Astrocyte (in vitro differentiated cells and primary cell): ENCODE data around the gene FECH. TPM values are rescaled to one million over a fixed set of nuclear protein-coding genes. Genes with fewer than 3 reads are reported as not detected.

Source experiments
- DNase-seq: peaks from one replicate; pipeline ENCODE4 v3.0.0-alpha.2; 2010; ENCODE audit warnings: low read depth
- FAIRE-seq: peaks from 2 replicates; lab custom pipeline; 2011; peaks lifted over from hg19 to GRCh38; lab: Jason Lieb, UNC
- H2AFZ ChIP-seq: 2 replicates; pipeline ENCODE4 v1.6.0; 2012; ENCODE audit warnings: low read depth, low read length, inconsistent platforms
- H3K27ac ChIP-seq: 2 replicates; pipeline ENCODE4 v1.5.1; 2011; ENCODE audit warnings: low read depth, low read length, inconsistent platforms
- H3K27me3 ChIP-seq: 2 replicates; pipeline ENCODE4 v1.6.0; 2011; ENCODE audit warnings: low read length, inconsistent platforms; ENCODE audit not compliant: insufficient read depth
- H3K36me3 ChIP-seq: 2 replicates; pipeline ENCODE4 v1.5.1; 2011; ENCODE audit warnings: low read length, inconsistent platforms; ENCODE audit not compliant: insufficient read depth
- H3K4me1 ChIP-seq: 2 replicates; pipeline ENCODE4 v1.5.1; 2011; ENCODE audit warnings: low read length, inconsistent platforms; ENCODE audit not compliant: insufficient read depth
- H3K4me2 ChIP-seq: 2 replicates; pipeline ENCODE4 v1.6.0; 2012; ENCODE audit warnings: low read length, inconsistent platforms
- H3K4me3 ChIP-seq: 2 replicates; pipeline ENCODE4 v1.5.1; 2011; ENCODE audit warnings: low read depth, mild to moderate bottlenecking, low read length, inconsistent platforms; ENCODE audit not compliant: insufficient read depth
- H3K79me2 ChIP-seq: 2 replicates; pipeline ENCODE4 v1.6.0; 2012; ENCODE audit warnings: mild to moderate bottlenecking, low read length, inconsistent platforms; ENCODE audit not compliant: insufficient read depth
- H3K9ac ChIP-seq: 2 replicates; pipeline ENCODE4 v1.6.0; 2012; ENCODE audit warnings: mild to moderate bottlenecking, low read length, inconsistent platforms
- H3K9me3 ChIP-seq: 2 replicates; pipeline ENCODE4 v1.5.1; 2012; ENCODE audit warnings: low read depth, mild to moderate bottlenecking, low read length, inconsistent platforms; ENCODE audit not compliant: insufficient read depth
- H4K20me1 ChIP-seq: 2 replicates; pipeline ENCODE4 v1.6.0; 2012; ENCODE audit warnings: low read length, inconsistent platforms; ENCODE audit not compliant: insufficient read depth
- H3K27ac Mint-ChIP-seq: one replicate; pipeline ENCODE4 v1.8.0; 2021; ENCODE audit warnings: mild to moderate bottlenecking, mixed read lengths; ENCODE audit not compliant: unreplicated experiment
- H3K27me3 Mint-ChIP-seq: one replicate; pipeline ENCODE4 v1.8.0; 2021; ENCODE audit warnings: low read depth, mixed read lengths; ENCODE audit not compliant: unreplicated experiment
- H3K36me3 Mint-ChIP-seq: one replicate; pipeline ENCODE4 v1.8.0; 2021; ENCODE audit warnings: low read depth, mixed read lengths; ENCODE audit not compliant: unreplicated experiment
- H3K4me1 Mint-ChIP-seq: one replicate; pipeline ENCODE4 v1.8.0; 2021; ENCODE audit warnings: low read depth, mixed read lengths; ENCODE audit not compliant: unreplicated experiment
- H3K4me3 Mint-ChIP-seq: one replicate; pipeline ENCODE4 v1.8.0; 2021; ENCODE audit warnings: mild to moderate bottlenecking, moderate library complexity, mixed read lengths; ENCODE audit not compliant: unreplicated experiment
- H3K9me3 Mint-ChIP-seq: one replicate; pipeline ENCODE4 v1.8.0; 2021; ENCODE audit warnings: mild to moderate bottlenecking, mixed read lengths; ENCODE audit not compliant: unreplicated experiment
- EZH2 ChIP-seq: IDR thresholded peaks from 2 replicates; pipeline ENCODE4 v1.6.1; 2012; ENCODE audit warnings: mild to moderate bottlenecking, low read length, inconsistent platforms; ENCODE audit not compliant: insufficient read depth
- total RNA-seq: library from RNA; stranded (reverse); gene quantifications from 2 replicates; pipeline ENCODE4 v1.2.1, GENCODE V29; 2021
- TF ChIP-seq, protein P1 (sequence below): IDR thresholded peaks from 2 replicates; pipeline ENCODE4 v1.5.1; 2011; ENCODE audit warnings: low read depth, mild to moderate bottlenecking, inconsistent platforms, low read length, moderate library complexity; ENCODE audit not compliant: insufficient read depth

Gene FECH
- total RNA-seq, 1 donor from 2014 or later = 25.1 TPM

DNA sequence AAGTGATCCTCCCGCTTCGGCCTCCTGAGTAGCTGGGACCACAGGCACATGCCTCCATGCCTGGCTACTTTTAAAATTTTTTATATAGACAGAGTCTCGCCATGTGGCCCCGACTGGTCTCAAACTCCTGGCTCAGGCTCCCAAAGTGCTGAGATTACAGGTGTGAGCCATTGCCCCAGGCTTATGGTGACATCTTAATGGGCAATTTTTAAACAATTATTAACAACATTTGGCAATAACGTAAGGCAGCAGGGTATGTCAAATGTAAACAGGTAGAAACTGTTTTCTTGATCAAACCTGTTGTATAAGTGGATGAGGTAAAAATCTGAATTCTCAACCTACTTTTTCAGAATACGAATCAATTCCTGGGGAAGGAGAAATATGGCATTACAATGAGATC is 11.0 kb downstream of the FECH start:
- no peak overlapping the region for H3K4me3 ChIP-seq
- peaks cover 20% of the 10 kb centered on the region for H3K36me3 Mint-ChIP-seq
- no peaks in the 10 kb centered on the region for H3K4me1 ChIP-seq
- no peaks in the 10 kb centered on the region for H3K9me3 ChIP-seq
- no peaks in the 10 kb centered on the region for H3K79me2 ChIP-seq
- H3K36me3 ChIP-seq = peaks cover 19% of the 10 kb centered on the region
- no peak overlapping the region for H2AFZ ChIP-seq
- FAIRE-seq (no peak), DNase-seq (no peak)
- no peaks in the 10 kb centered on the region for H3K27me3 ChIP-seq
- no peak overlapping the region for H3K4me3 Mint-ChIP-seq
- H3K27me3 Mint-ChIP-seq = no peaks in the 10 kb centered on the region
- TF ChIP-seq EZH2 = no peak
- TF ChIP-seq, protein P1, sequence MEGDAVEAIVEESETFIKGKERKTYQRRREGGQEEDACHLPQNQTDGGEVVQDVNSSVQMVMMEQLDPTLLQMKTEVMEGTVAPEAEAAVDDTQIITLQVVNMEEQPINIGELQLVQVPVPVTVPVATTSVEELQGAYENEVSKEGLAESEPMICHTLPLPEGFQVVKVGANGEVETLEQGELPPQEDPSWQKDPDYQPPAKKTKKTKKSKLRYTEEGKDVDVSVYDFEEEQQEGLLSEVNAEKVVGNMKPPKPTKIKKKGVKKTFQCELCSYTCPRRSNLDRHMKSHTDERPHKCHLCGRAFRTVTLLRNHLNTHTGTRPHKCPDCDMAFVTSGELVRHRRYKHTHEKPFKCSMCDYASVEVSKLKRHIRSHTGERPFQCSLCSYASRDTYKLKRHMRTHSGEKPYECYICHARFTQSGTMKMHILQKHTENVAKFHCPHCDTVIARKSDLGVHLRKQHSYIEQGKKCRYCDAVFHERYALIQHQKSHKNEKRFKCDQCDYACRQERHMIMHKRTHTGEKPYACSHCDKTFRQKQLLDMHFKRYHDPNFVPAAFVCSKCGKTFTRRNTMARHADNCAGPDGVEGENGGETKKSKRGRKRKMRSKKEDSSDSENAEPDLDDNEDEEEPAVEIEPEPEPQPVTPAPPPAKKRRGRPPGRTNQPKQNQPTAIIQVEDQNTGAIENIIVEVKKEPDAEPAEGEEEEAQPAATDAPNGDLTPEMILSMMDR = no peak
- H3K4me2 ChIP-seq = no peak overlapping the region
- no peaks in the 10 kb centered on the region for H3K4me1 Mint-ChIP-seq
- no peak overlapping the region for H3K27ac Mint-ChIP-seq
- H3K9me3 Mint-ChIP-seq = no peaks in the 10 kb centered on the region
- H3K9ac ChIP-seq = no peak overlapping the region
- no peak overlapping the region for H3K27ac ChIP-seq
- H4K20me1 ChIP-seq = peaks cover 9% of the 10 kb centered on the region

DNA sequence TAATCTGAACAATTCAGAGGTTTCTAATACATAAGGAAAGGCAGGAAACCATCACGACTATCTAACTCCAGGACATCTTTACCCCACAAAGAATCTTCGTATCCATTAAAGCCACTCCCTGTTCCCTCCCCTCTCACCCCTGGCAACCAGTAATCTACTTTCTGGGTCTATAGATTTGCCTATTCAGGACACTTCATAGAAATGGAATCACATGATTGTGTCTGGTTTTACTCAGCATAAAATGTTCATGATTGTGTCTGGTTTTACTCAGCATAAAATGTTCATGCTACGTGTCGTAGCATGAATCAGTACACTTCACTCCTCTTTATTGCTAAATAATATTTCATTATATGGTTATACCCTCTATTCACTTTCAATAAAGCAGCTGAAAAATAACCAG is 11.6 kb downstream of the FECH start:
- no peak overlapping the region for H3K4me2 ChIP-seq
- H3K27me3 ChIP-seq = no peaks in the 10 kb centered on the region
- H3K4me1 ChIP-seq = no peaks in the 10 kb centered on the region
- H3K9me3 ChIP-seq = no peaks in the 10 kb centered on the region
- no peak overlapping the region for H3K4me3 ChIP-seq
- no peaks in the 10 kb centered on the region for H3K79me2 ChIP-seq
- H3K9ac ChIP-seq = no peak overlapping the region
- Mint-ChIP-seq H3K27me3 (no peaks in the 10 kb centered on the region), H3K36me3 (peaks cover 22% of the 10 kb centered on the region), H3K4me1 (no peaks in the 10 kb centered on the region), H3K9me3 (no peaks in the 10 kb centered on the region), H3K4me3 (no peak overlapping the region), H3K27ac (peak overlapping the region; percentile 5)
- H4K20me1 ChIP-seq = peaks cover 9% of the 10 kb centered on the region
- no peak for DNase-seq
- no peak for TF ChIP-seq EZH2
- TF ChIP-seq, protein P1 = no peak
- H3K27ac ChIP-seq = no peak overlapping the region
- H3K36me3 ChIP-seq = peaks cover 22% of the 10 kb centered on the region
- H2AFZ ChIP-seq = no peak overlapping the region
- FAIRE-seq = no peak

DNA sequence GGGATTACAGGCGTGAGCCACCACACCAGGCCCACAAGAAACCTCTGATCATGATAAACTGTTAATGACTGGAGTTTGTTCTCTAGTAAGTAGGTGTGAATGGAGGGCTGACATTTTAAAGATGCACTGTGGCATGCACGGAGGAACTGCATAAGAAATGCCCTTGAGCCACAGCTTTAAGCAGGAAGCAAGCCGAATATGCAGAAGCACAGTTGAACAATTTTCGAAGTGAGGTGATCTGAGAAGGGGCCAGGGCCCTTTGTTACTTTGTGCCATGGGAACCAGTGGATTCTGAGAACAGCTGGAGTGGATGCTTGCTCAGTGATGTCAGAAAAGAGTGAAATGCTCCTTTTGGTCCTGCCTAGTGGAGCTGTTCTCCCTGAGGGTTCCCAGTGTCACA is 16.3 kb downstream of the FECH start:
- FAIRE-seq (no peak), DNase-seq (no peak)
- H3K27ac ChIP-seq = no peak overlapping the region
- no peaks in the 10 kb centered on the region for H3K27me3 ChIP-seq
- Mint-ChIP-seq H3K4me1 (no peaks in the 10 kb centered on the region), H3K4me3 (no peak overlapping the region), H3K27ac (no peak overlapping the region), H3K9me3 (no peaks in the 10 kb centered on the region), H3K27me3 (no peaks in the 10 kb centered on the region), H3K36me3 (peaks cover 27% of the 10 kb centered on the region)
- H3K36me3 ChIP-seq = peaks cover 25% of the 10 kb centered on the region
- H2AFZ ChIP-seq = no peak overlapping the region
- TF ChIP-seq EZH2 = no peak
- TF ChIP-seq, protein P1 = no peak
- no peaks in the 10 kb centered on the region for H3K79me2 ChIP-seq
- H4K20me1 ChIP-seq = no peaks in the 10 kb centered on the region
- no peak overlapping the region for H3K4me3 ChIP-seq
- no peaks in the 10 kb centered on the region for H3K4me1 ChIP-seq
- no peak overlapping the region for H3K4me2 ChIP-seq
- H3K9me3 ChIP-seq = no peaks in the 10 kb centered on the region
- H3K9ac ChIP-seq = no peak overlapping the region
